ENCODE results near the gene DPEP3. TPM values are rescaled to one million over a fixed set of nuclear protein-coding genes. Genes with fewer than 3 reads are reported as not detected.
"Not testable (repeated sequence)": the region's sequence is repeated elsewhere in the genome, so short reads cannot be mapped to it uniquely, and the experiment has no call there.

Gene DPEP3
- total RNA-seq, 1 experiment from 2014 or later, result 1.6 TPM

DNA sequence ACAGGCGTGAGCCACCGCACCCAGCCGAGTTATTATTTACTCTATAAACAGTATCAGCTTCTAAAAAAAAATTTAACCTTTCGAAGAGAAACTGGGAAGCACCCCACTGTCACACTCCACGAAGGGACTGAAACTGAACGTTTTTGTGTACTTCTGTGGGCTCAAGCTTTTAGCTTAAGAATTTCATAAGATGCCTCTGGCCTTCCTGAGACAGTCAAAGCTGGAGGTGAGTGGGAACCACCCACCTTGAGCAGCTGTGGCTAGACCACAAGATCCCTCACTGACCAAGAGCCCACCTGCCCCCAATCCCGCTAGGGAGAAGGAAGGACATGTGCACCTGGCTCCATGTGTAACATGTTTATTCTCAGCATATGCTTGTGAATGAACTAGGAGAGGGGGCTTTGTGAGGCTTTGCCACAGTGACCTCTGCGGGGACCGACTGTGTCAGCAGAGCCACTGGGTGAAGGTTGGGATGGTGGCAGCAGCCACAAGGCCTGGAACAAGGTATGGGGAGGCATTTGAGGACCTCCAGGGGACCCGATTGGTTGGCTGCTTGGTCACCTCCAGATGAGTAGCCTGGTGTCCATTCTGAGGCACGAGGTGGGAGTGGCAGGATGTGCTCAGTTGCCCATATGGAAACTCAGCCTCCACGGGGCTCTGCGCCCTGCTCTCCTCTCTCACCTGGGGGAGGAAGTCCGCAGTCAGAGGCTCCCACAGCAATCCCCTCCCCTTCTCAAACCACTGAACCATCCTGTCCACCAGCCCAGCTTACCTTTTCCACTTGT is 4.8 kb downstream of the DPEP3 start:
- ChIA-PET POLR2A (interaction anchor here (0.5 kb wide), 1 partner anchor 1376 kb away, joined by 8 read pairs; no protein-coding TSS in a partner anchor), CTCF (interaction anchor here (1.1 to 1.2 kb wide), 3 partner anchors 17 to 65 kb away, joined by 3 to 5 read pairs (median 4); no protein-coding TSS in a partner anchor)
- DNase-seq (ENCODE audit: low spot score), result no peak
- Mint-ChIP-seq H3K27me3 (ENCODE audit: low read depth) (peaks cover 6% of the 10 kb centered on the region; the same call in 1 of the 2 replicates), H3K9me3 (no peaks in the 10 kb centered on the region), H3K4me1 (no peaks in the 10 kb centered on the region; the same call in 1 of the 2 replicates), H3K4me3 (no peak overlapping the region), H3K36me3 (no peaks in the 10 kb centered on the region), H3K27ac (peak overlapping the region; percentile 8; the same call in 1 of the 2 replicates)
- TF ChIP-seq, protein P1, sequence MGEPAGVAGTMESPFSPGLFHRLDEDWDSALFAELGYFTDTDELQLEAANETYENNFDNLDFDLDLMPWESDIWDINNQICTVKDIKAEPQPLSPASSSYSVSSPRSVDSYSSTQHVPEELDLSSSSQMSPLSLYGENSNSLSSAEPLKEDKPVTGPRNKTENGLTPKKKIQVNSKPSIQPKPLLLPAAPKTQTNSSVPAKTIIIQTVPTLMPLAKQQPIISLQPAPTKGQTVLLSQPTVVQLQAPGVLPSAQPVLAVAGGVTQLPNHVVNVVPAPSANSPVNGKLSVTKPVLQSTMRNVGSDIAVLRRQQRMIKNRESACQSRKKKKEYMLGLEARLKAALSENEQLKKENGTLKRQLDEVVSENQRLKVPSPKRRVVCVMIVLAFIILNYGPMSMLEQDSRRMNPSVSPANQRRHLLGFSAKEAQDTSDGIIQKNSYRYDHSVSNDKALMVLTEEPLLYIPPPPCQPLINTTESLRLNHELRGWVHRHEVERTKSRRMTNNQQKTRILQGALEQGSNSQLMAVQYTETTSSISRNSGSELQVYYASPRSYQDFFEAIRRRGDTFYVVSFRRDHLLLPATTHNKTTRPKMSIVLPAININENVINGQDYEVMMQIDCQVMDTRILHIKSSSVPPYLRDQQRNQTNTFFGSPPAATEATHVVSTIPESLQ (CRISPR knock-in tag; IDR thresholded peaks at IDR 0.05), result no peak
- TF ChIP-seq IRF2 (CRISPR knock-in tag; IDR thresholded peaks at IDR 0.05; ENCODE audit: borderline replicate concordance, low read depth) (no peak), ESRRA (CRISPR knock-in tag; IDR thresholded peaks at IDR 0.05; ENCODE audit: borderline replicate concordance) (no peak), PRRX2 (CRISPR knock-in tag; IDR thresholded peaks at IDR 0.05) (no peak), SMAD4 (CRISPR knock-in tag; IDR thresholded peaks at IDR 0.05) (no peak), ZNF138 (CRISPR knock-in tag; conservative IDR thresholded peaks at IDR 0.05) (no peak), NFE2L1 (CRISPR knock-in tag; IDR thresholded peaks at IDR 0.05) (no peak), ZNF219 (CRISPR knock-in tag; IDR thresholded peaks at IDR 0.05; ENCODE audit: borderline replicate concordance) (no peak), ETV6 (CRISPR knock-in tag; IDR thresholded peaks at IDR 0.05) (no peak), ZNF416 (CRISPR knock-in tag; IDR thresholded peaks at IDR 0.05) (no peak), CREM (CRISPR knock-in tag; IDR thresholded peaks at IDR 0.05) (no peak)
- TF ChIP-seq, protein P2, sequence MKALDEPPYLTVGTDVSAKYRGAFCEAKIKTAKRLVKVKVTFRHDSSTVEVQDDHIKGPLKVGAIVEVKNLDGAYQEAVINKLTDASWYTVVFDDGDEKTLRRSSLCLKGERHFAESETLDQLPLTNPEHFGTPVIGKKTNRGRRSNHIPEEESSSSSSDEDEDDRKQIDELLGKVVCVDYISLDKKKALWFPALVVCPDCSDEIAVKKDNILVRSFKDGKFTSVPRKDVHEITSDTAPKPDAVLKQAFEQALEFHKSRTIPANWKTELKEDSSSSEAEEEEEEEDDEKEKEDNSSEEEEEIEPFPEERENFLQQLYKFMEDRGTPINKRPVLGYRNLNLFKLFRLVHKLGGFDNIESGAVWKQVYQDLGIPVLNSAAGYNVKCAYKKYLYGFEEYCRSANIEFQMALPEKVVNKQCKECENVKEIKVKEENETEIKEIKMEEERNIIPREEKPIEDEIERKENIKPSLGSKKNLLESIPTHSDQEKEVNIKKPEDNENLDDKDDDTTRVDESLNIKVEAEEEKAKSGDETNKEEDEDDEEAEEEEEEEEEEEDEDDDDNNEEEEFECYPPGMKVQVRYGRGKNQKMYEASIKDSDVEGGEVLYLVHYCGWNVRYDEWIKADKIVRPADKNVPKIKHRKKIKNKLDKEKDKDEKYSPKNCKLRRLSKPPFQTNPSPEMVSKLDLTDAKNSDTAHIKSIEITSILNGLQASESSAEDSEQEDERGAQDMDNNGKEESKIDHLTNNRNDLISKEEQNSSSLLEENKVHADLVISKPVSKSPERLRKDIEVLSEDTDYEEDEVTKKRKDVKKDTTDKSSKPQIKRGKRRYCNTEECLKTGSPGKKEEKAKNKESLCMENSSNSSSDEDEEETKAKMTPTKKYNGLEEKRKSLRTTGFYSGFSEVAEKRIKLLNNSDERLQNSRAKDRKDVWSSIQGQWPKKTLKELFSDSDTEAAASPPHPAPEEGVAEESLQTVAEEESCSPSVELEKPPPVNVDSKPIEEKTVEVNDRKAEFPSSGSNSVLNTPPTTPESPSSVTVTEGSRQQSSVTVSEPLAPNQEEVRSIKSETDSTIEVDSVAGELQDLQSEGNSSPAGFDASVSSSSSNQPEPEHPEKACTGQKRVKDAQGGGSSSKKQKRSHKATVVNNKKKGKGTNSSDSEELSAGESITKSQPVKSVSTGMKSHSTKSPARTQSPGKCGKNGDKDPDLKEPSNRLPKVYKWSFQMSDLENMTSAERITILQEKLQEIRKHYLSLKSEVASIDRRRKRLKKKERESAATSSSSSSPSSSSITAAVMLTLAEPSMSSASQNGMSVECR (CRISPR knock-in tag; IDR thresholded peaks at IDR 0.05; ENCODE audit: borderline replicate concordance), result no peak
- TF ChIP-seq, protein P3, sequence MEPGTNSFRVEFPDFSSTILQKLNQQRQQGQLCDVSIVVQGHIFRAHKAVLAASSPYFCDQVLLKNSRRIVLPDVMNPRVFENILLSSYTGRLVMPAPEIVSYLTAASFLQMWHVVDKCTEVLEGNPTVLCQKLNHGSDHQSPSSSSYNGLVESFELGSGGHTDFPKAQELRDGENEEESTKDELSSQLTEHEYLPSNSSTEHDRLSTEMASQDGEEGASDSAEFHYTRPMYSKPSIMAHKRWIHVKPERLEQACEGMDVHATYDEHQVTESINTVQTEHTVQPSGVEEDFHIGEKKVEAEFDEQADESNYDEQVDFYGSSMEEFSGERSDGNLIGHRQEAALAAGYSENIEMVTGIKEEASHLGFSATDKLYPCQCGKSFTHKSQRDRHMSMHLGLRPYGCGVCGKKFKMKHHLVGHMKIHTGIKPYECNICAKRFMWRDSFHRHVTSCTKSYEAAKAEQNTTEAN (CRISPR knock-in tag; IDR thresholded peaks at IDR 0.05), result no peak
- ATAC-seq, result no peak

DNA sequence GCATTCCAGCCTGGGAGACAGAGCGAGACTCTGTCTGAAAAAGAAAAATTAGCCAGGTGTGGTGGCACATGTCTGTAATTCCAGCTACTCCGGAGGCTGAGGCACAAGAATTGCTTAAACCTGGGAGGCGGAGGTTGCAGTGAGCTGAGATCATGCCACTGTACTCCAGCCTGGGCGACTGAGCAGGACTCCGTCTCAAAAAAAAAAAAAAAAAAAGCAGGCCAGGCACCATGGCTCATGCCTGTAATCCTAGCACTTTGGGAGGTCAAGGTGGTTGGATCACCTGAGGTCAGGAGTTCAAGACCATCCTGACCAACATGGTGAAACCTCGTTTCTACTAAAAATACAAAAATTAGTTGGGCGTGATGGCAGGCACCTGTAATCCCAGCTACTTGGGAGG is 8.0 kb downstream of the DPEP3 start:
- H3K36me3 Mint-ChIP-seq; ATAC-seq; H3K27ac Mint-ChIP-seq; CTCF ChIA-PET; H3K9me3 Mint-ChIP-seq; DNase-seq (ENCODE audit: low spot score); H3K4me3 Mint-ChIP-seq: not testable (repeated sequence)
- Mint-ChIP-seq H3K27me3 (ENCODE audit: low read depth) (peaks cover 10% of the 10 kb centered on the region; the same call in 1 of the 2 replicates), H3K4me1 (peaks cover 11% of the 10 kb centered on the region)
- POLR2A ChIA-PET, result interaction anchor here (0.7 kb wide), 2 partner anchors 24 to 437 kb away, joined by 3 read pairs; no protein-coding TSS in a partner anchor

DNA sequence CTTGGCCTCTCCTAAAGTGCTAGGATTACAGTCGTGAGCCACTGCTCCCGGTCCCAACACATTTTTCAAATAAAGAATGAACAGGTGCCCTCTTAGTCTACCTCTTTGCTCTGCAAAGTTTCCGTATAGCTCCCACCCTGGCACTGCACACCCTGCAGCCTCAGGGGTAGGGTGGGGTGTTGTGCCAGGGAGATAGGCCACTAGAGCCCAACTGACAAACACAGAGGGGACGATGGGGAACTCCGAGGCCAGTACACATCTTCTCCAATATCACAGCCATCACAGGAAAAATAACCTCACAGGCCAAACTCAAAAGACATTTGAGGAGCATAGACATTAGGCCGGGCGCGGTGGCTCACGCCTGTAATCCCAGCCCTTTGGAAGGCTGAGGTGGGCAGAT is 9.2 kb downstream of the DPEP3 start:
- DNase-seq (ENCODE audit: low spot score), result no peak
- H3K4me3 Mint-ChIP-seq, result no peak overlapping the region
- peaks cover 10% of the 10 kb centered on the region; the same call in 1 of the 2 replicates for H3K27me3 Mint-ChIP-seq (ENCODE audit: low read depth)
- POLR2A ChIA-PET, result no interaction called here
- H3K9me3 Mint-ChIP-seq, result no peaks in the 10 kb centered on the region
- CTCF ChIA-PET, result interaction anchor here (0.6 kb wide), 1 partner anchor 155 kb away, joined by 4 read pairs; no protein-coding TSS in a partner anchor
- H3K36me3 Mint-ChIP-seq, result no peaks in the 10 kb centered on the region
- peaks cover 23% of the 10 kb centered on the region for H3K4me1 Mint-ChIP-seq
- no peak for ATAC-seq
- no peak overlapping the region for H3K27ac Mint-ChIP-seq
- TF ChIP-seq GRHL2 (CRISPR knock-in tag; IDR thresholded peaks at IDR 0.05; ENCODE audit: insufficient replicate concordance, severe bottlenecking), result no peak
- no peak for TF ChIP-seq PRRX2 (CRISPR knock-in tag; IDR thresholded peaks at IDR 0.05)
- TF ChIP-seq, protein P4, sequence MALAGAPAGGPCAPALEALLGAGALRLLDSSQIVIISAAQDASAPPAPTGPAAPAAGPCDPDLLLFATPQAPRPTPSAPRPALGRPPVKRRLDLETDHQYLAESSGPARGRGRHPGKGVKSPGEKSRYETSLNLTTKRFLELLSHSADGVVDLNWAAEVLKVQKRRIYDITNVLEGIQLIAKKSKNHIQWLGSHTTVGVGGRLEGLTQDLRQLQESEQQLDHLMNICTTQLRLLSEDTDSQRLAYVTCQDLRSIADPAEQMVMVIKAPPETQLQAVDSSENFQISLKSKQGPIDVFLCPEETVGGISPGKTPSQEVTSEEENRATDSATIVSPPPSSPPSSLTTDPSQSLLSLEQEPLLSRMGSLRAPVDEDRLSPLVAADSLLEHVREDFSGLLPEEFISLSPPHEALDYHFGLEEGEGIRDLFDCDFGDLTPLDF (CRISPR knock-in tag; IDR thresholded peaks at IDR 0.05), result no peak
- no peak for TF ChIP-seq TEAD4 (CRISPR knock-in tag; IDR thresholded peaks at IDR 0.05)
- no peak for TF ChIP-seq JUN (CRISPR knock-in tag; IDR thresholded peaks at IDR 0.05)
- TF ChIP-seq, protein P1 (CRISPR knock-in tag; IDR thresholded peaks at IDR 0.05), result no peak
- TF ChIP-seq, protein P5, sequence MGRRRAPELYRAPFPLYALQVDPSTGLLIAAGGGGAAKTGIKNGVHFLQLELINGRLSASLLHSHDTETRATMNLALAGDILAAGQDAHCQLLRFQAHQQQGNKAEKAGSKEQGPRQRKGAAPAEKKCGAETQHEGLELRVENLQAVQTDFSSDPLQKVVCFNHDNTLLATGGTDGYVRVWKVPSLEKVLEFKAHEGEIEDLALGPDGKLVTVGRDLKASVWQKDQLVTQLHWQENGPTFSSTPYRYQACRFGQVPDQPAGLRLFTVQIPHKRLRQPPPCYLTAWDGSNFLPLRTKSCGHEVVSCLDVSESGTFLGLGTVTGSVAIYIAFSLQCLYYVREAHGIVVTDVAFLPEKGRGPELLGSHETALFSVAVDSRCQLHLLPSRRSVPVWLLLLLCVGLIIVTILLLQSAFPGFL (CRISPR knock-in tag; IDR thresholded peaks at IDR 0.05; ENCODE audit: borderline replicate concordance), result no peak

All from WTC11 (cell line).